Measurements from ENCODE around the gene ARSG. TPM values are rescaled to one million over a fixed set of nuclear protein-coding genes. Genes with fewer than 3 reads are reported as not detected.

ARSG gene
- polyA plus RNA-seq, 1 of the 3 experiments (the other 2 are of a cell fraction), result 0.41 TPM

GRCh38 chr17:68353111-68353521, 61.8 kb downstream of the ARSG start:
- Histone ChIP-seq H3K4me1 (ENCODE audit: control insufficient read depth in 1 of 2, insufficient read depth in 2 of 2, low read depth in 1 of 2, low read length in 1 of 2) (peaks cover 5 to 12% of the 10 kb centered on the region in 2 experiments; a peak in 3 of 4 replicates), H3F3A (replicated peaks; ENCODE audit: insufficient read depth) (no peaks in the 10 kb centered on the region), H2AFZ (ENCODE audit: low read depth) (no peak overlapping the region), H3K9me2 (no peaks in the 10 kb centered on the region), H4K20me1 (ENCODE audit: insufficient read depth) (no peaks in the 10 kb centered on the region), H3K9ac (no peak overlapping the region), H3K27ac (ENCODE audit: low read depth in 2 of 2, low read length in 1 of 2) (no peak overlapping the region), H3K36me3 (replicated peaks in 1 of 2; ENCODE audit: control insufficient read depth in 1 of 2, insufficient read depth in 2 of 2, low read length in 1 of 2) (no peaks in the 10 kb centered on the region), H3K9me3 (no peaks in the 10 kb centered on the region), H3K4me3 (ENCODE audit: low read depth in 2 of 2, low read length in 1 of 2) (no peak overlapping the region), H3K4me2 (no peak overlapping the region), H3K79me2 (ENCODE audit: insufficient read depth) (no peaks in the 10 kb centered on the region), H3K27me3 (ENCODE audit: insufficient read depth) (no peaks in the 10 kb centered on the region)
- no peak for DNase-seq
- POLR2A ChIA-PET, result no interaction called here
- CTCF ChIA-PET, result interaction anchor here (1.2 to 4.7 kb wide), 4 partner anchors 24 to 111 kb away, joined by 3 to 25 read pairs (median 4); no protein-coding TSS in a partner anchor
- no peak for TF ChIP-seq POLR2AphosphoS5 (IDR thresholded peaks at IDR 0.05; ENCODE audit: low read depth, low read length)
- no peak for TF ChIP-seq USF2 (IDR thresholded peaks at IDR 0.05; ENCODE audit: borderline replicate concordance, low read depth, low read length)
- TF ChIP-seq, protein P1, sequence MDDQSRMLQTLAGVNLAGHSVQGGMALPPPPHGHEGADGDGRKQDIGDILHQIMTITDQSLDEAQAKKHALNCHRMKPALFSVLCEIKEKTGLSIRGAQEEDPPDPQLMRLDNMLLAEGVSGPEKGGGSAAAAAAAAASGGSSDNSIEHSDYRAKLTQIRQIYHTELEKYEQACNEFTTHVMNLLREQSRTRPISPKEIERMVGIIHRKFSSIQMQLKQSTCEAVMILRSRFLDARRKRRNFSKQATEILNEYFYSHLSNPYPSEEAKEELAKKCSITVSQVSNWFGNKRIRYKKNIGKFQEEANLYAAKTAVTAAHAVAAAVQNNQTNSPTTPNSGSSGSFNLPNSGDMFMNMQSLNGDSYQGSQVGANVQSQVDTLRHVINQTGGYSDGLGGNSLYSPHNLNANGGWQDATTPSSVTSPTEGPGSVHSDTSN (IDR thresholded peaks at IDR 0.05), result no peak
- TF ChIP-seq RAD21 (IDR thresholded peaks at IDR 0.05; ENCODE audit: low read length), result no peak
- TF ChIP-seq NFIC (IDR thresholded peaks at IDR 0.05; ENCODE audit: borderline replicate concordance), result no peak
- no peak for TF ChIP-seq TAF1 (IDR thresholded peaks at IDR 0.05; ENCODE audit: borderline replicate concordance, low read depth, low read length)
- TF ChIP-seq GABPA (IDR thresholded peaks at IDR 0.05; ENCODE audit: low read depth), result no peak
- TF ChIP-seq SIN3A (IDR thresholded peaks at IDR 0.05; ENCODE audit: borderline replicate concordance, low read depth, low read length), result no peak
- TF ChIP-seq CHD2 (IDR thresholded peaks at IDR 0.05; ENCODE audit: low read length, partially characterized antibody), result no peak
- no peak for TF ChIP-seq RXRA (IDR thresholded peaks at IDR 0.05; ENCODE audit: borderline replicate concordance, low read depth)
- no peak for TF ChIP-seq ELF1 (IDR thresholded peaks at IDR 0.05)
- TF ChIP-seq RFX5 (IDR thresholded peaks at IDR 0.05; ENCODE audit: low read length), result no peak
- TF ChIP-seq TEAD4 (IDR thresholded peaks at IDR 0.05; ENCODE audit: borderline replicate concordance, insufficient read depth), result no peak
- TF ChIP-seq CTCF (IDR thresholded peaks at IDR 0.05), result no peak
- TF ChIP-seq JUND (IDR thresholded peaks at IDR 0.05), result no peak
- TF ChIP-seq MEF2A (IDR thresholded peaks at IDR 0.05; ENCODE audit: borderline replicate concordance, low read depth), result no peak
- no peak for TF ChIP-seq GATA2 (CRISPR knock-in tag; IDR thresholded peaks at IDR 0.05)
- 83% methylated on average over 4 of the region's 4 CpGs for WGBS (ENCODE audit: low lambda C conversion rate)

All from SK-N-SH (cell line).